CD4-positive, alpha-beta T cell treated with Interleukin-6 at 100 ng/mL for 8 hours (primary cell): ENCODE measurements around the gene NIPAL3.

Experiments used
- DNase-seq: peaks from one replicate; pipeline ENCODE4 v3.0.0-alpha.2; 2020; ENCODE audit warnings: mixed read lengths, low spot score

The NIPAL3 gene

DNA sequence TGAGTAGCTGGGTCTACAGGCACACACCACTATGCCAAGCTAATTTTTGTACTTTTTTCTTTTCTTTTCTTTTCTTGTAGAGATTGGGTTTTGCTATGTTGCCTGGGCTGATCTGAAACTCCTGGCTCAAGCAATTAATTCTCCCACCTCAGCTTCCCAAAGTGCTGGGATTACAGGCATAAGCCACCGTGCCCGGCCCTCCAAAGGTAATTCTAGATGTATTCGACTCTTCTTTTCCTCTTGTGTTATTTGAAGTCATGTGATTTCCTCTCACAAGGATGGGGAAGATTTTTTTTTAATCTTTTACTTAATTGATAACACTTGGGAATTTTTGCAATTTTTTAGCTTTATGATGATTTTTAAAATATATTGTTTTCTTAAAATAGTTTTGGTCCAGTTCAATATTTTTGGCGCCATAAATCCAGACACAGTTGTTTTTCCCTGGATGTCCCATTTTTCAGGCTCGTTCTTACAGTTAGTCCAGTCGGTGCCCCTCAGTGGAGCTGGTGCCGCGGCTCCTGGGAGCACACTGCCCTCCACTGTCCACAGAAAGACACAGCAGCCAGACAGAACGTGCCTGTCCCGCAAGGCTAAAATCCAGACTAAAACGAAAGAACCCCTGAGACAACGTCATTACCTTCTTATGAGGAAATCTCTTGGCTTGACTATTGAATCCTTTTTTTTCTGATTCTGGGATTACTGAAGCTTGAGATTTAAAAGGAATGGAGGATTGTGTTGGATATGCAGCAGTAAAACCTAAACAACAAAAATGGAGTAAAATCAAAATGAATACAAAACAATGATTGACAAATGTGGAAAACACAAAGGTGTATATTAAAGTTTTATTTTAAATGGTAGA, 24.4 kb upstream of the NIPAL3 start:
- peak; percentile 75 for DNase-seq

DNA sequence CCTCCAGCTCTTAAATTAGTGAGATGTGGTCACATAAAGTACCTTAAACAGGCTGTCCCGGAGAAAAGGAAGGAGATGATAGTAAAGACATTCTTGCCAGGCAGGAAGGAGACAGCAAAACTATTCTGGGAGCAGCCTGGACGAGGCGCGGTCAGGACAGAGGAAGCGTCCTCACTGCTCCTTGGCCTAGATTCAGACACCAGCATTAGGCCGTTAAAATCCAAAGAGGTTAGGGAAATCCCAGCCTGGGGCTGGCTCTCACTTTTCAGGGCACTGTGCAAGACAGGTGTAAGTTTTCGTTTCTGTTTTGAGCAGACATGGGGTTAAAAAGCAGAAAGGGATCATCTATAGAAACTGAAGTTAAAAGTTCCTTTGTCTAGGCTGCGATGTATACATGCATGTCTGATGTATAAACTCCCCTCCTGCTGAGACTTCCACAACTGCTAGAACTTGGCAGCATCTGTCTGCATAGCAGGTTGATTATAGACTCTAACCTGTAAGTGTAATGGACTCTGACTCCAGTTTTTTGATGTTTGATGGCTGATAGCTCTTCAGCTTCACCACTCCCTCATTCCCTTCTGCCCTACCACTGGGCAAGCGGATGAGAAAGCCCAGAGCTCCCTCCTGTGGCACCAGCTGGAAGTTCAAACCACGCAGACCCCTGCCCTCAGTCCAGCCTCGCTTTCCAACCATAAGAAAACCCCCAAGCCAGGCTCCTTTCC, 23.6 kb upstream of the NIPAL3 start:
- peak; percentile 70 for DNase-seq

DNA sequence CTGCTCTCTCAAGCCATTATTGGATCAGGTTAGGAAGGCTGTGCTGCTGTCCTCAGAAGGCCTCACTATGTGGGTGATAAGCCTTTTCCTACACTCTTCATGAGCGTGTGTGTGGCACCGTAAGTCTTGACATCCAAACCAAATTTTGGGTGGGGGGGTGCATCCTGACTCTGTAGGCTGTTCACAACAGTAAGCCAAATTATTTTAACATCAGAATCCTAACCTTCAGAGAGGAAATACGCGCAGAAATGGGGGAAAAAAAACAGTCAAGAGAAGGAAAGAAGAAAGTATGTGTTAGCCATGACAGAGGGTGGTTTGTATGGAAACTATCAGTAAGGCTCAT, 23.0 kb upstream of the NIPAL3 start:
- no peak for DNase-seq

DNA sequence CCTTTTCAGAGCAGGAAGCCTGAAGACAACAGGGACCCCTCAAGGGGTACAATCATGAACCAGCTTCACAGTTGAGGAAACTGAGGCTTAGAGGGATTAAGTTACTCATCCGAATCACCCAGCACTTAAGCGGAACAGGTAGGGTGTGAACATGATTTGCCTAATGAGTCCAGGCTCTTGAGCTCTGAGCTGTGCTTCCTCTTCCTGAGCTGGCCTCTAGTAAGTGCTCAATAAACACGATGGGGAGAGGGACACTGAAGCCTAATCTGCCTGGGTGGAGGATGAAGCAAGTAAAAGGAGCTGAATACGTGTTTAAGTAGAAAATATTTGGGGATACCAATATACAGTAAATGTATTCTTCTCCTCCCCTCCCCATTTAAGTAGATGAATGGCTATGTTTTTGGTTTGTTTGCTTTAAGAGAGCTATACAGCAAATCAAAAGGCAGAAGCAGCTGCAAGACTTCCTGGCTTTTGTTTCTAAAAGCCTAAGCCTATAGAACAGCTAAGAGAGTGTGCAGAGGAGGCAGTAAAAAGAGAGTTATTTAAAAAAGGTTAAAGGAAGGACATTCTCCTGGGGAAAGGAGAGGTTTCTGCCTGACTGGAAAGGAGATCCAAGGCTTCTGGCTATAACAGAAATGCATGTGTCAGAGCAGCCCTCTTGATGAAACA, 22.5 kb upstream of the NIPAL3 start:
- no peak for DNase-seq

DNA sequence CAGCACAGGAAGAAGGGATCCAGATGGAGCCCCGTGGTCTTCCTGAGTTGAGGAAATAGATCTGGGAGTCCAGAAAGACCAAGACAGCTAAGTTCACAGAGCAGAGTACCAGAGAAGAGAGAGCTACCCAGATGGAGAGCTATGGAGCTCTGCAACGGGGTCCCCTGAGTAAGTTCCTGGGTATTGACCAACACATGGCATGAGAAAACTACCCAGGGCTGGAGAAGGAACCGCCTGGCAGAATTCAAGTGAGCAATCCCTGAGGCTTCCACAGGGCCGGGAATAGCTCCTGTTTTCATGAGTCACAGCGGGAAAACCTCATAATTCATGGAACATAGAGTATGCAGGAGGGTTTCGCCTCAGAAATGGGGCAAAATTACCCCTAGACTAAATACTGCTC, 21.7 kb upstream of the NIPAL3 start:
- no peak for DNase-seq

DNA sequence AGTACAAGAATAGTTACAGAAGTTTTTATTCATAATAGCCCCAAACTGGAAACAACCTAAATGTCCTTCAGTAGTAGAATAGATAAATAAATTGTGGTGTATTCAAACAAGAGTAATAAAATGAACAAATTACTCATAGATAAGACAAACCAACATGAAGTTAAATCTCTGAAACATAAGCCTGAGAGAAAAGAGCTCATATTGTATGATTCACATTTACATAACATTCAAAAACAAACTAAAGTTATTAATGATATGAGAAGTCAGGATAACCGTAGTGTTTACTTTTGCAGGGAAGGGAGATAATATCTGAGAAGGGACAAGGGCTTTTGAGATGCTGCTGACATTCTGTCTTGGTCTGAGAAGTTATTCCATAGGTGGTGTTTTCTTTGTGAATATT, 15.5 kb upstream of the NIPAL3 start:
- DNase-seq = no peak

DNA sequence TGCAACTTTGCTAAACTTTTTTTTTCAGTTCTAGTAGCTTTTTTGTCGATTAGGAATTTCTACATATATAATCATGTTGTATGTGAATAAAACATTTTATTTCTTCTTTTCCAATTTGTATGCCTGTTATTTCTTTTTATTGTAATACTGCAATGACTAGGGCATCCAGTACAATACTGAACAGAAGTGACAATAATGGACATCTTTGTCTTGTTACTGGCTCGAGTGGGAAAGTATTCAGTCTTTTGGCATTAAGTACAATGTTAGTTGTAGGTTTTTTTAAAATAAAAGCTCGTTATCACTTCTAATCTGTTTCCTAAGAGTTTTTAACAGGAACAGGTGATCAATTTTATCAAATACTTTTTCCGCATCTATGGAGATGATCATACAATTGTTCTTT, 11.8 kb upstream of the NIPAL3 start:
- DNase-seq = no peak

DNA sequence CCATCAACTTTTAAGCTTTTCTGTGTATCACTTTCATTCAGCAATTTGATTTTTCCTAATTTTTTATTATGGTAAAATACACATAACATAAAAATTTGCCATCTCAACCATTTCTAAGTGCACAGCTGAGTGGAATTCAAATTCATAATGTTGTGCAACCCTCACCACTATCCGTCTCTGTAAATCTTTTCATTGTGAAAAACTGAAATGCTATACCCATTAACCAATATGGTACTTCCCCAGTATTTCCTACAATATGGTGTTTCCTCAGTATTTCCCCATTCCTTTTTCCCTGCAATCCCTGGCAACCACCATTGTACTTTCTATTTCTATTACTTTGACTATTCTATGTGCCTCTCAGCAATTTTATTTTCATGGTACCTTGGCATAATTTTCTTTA, 8.8 kb upstream of the NIPAL3 start:
- DNase-seq = no peak

DNA sequence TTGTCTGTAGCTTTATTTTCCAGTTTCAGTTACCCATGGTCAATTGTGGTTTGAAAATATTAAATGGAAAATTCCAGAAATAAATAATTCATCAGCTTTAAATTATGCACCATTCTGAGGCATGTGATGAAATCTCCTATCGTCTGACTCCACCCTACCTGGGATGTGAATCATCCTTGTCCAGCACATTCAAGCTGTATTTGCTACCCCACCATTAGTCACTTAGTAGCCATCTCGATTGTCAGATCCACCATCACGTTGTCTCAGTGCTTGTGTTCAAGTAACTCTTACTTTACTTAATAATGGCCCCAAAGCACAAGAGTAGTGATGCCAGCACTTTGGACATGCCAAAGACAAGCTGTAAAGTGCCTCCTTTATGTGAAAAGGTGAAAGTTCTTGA, 6.1 kb upstream of the NIPAL3 start:
- no peak for DNase-seq

DNA sequence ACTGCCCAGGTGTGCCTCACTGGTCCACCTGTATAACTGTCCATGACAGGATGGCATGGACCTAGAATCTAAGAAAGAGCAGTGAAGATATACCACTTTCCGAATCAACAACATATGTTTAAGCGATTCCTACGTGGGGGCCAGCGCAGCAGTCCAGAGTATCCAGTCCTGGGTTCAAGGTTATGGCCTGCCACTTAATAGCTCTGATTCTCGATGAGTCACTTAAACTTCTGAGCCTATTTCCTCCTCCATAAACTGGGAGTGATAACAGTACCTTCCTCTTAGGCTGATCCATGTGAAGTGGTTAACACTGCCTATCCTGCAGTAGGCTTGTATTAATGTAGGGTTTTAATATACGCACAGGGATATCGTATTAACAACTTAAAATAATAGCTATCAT, 4.9 kb upstream of the NIPAL3 start:
- DNase-seq = no peak

DNA sequence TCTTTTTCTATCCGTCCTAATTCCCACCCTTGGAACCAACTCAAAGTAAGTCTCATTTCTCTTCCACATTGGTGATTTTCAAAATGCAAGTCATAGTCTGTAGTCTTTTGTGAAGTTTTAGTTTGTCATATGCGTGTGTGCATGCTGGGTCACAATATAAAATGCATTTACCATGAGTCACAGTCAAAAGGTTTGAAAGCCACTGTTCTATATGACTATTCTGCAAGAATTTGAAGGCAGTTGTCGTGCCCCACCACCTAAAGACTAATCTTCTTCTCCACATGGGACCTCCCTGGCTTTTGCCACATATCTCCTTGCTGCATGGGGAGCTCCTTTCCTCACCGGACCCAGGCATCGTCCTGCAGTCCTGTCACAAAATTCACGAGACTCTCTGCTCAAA, 3.6 kb upstream of the NIPAL3 start:
- no peak for DNase-seq

DNA sequence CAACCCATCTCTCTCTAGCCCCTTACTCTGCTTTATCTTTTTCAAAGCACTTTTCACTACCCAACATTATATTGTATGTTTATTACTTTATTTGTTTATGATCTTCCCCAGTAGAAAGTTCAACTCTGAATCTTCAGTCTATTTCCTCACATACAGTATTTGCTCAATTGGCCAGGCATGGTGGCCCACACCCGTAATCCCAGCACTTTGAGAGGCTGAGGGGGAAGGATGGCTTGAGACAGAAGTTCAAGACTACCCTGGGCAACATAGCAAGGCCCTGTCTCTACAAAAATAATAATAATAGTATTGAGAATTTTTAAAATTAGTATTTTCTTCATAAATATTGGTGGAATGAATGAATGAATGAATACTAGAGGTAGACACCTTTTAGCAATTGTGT, 3.2 kb upstream of the NIPAL3 start:
- no peak for DNase-seq

DNA sequence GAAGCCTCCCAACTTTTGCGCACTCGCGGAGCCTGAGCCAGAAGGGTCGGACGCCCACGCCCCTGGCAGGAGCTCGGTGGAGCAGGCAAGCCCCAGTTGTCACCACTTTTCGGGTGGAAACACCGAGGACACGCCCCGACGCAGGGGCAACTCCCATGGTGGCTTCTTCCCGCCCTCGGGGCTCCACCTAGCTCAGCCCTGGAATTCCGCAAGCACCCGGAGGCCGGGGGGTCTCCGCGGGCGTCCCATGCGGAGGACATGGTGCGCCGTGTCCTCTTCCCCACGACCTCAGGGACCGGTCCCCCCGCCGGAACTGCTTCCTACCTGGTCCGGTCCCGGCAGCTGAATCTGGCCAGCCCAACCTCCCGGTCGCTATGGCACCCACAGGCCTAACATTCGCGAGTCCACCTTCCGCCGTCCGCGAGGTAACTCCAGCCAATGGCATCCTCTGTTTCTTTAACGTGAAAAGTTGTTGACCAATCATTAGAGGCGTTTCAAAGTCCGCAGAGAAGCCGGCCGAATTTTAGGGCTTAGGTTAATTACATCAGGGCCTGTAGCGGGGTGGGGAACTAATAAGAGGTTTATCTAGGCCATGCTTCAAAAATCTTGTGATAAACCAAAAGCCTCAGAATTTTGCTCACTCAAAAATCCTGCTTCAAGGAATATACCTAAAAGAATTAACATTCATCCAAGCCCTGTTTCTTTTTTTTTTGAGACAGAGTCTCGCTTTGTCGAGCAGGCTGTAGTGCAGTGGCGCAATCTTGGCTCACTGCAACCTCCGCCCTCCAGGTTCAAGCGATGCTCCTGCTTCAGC, 2.0 kb upstream of the NIPAL3 start, which contains the start of gene STPG1:
Gene STPG1 (minus strand): TSS at position 433 of the 814 bp plus-strand sequence. CDS start 12,394 bp downstream, outside the sequence.
- peak; percentile 72 for DNase-seq

DNA sequence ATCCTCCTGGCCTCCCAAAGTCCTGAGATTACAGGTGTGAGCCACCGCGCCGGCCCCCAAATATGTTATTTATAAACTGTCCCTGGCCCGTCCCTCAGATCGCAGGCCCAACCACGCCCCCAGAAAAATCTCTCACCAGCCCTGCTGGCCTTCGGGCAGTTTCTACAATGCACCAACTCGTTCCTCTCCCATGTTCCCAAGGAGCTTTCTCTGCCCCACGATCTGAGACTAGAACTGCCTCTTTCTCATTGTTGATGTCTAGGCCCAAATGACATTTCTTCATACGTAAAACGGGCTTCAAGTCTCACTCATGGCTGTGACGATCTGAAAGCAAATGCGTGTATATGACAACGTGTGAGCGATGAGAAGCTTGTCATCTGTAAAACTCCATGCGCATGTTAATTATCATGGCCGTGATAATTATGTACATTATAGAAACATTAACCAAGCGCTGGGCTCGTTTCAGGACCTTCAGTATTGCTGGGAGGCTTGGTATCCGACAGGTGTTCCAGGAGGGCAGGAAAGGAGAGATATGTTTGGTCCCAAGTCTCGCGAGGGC, 748 bp upstream of the NIPAL3 start:
- DNase-seq = no peak

DNA sequence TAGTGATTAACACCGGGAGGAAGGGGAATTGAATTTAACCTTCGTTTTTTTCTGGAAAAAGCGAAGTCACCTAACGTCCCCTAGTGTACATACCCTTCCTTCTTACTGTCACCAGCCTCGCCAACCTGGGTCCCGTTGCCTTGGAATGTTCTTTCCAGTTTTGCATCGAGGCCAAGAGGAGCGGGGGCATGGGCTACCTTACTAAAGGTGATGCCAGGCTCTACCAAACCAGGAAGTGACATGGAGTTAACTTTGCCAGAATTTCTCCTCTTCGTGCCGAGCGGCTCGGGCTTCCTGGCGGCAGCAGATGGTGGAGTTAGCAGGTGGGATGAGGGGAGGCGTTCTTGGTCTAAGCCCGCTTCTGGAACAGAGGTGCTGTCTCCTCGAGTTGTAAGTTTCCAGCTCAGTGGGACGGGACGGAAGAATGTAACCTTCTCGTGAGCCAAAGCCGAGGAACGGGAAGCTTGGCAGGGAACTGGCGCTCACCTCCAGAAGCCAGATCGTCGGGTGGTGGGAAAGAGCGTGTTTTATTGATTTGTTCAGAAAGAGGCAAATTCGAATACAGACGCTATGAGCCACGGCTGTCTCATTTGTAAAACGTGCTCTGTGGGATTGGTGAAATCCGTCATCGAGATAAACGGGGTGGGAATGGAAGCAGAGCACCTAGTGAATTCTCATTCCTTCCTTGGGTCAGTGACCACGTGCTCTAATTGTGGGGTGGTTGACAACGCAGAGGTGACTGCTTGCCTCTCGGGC, 486 bp downstream of the NIPAL3 start:
- no peak for DNase-seq

DNA sequence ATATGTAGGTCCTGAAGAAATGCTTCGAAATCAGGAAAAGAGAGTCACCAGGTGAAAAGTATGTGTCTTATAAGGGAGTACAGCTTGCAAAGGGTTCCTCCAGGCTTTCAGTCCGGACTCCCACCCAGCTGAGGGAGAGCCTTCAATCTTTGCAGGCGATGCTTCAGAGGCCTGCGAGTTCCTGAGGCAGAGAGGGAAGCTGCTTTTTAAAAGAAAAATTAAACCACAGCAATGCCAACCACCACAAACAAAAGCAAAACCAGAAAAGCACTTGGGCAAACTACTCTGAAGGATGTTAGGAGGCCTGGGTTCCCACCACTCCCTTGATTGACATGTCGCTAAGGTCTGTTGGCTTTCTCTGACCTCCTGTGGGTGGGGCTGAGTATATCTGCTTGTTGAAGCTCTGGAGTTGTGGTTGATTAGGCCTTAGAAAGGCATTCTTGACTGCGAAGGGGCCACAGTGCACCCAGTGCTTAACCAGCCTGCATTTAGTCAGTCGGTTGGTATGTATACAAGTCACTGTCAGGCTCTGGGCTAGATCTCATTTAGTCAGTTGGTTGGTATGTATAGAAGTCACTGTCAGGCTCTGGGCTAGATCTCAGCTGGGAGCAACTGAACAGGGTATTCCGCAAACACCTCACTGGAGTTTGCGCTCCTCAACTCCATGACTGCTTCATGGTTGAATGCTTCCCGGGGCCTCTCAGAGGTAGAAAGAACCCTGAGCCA, 1.2 kb downstream of the NIPAL3 start:
- DNase-seq = peak; percentile 66

DNA sequence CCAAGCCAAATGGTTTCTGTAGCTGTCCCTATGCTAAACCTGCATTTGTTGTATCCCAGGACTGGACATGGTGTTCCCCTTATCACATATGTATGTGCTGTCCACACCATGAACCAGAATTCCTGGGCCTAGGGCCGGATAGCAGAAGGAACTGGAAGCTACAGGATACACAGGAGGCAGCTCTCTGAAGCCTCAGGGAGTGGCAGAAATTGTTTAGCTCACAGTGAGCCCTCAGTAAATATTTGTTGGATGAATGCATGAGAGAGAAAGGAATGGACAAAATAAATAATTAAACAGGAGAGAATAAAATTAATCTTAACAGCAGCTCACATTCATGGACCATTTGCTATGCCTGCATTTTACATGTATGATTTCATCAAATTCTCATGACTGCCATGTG, 2.1 kb downstream of the NIPAL3 start:
- no peak for DNase-seq

DNA sequence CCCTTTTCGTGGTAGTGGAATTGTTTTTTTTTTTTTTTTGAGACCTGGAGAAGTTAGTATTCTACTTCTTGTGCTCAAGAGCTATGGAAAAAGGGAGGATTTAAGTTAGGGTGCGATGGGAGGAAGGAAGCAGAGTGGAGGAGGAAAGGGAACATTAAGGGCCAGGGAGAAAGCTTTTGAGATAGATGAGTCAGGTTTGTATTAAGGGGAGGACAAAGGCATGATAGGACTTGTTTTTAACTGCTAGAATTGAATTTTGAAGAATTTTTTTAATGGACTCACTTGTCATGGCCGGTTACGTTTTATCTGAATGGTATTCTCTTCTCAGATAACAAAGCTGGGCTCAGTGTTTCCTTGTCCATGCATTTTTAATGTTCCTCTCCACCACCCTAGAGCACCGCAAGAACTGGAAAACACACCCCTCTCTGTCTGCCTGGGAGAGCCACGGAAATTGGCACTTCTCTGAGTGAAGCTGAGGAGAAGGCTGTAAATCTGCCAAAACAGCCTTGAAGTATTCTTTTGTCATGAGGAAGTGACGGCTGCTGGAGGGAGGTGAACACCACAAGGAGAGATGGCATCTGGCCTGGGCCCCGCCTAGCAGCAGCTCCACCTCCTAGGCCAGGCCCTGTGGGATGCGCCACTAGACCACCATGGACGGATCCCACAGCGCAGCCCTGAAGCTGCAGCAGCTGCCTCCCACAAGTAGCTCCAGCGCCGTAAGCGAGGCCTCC, 3.5 kb downstream of the NIPAL3 start:
- no peak for DNase-seq

DNA sequence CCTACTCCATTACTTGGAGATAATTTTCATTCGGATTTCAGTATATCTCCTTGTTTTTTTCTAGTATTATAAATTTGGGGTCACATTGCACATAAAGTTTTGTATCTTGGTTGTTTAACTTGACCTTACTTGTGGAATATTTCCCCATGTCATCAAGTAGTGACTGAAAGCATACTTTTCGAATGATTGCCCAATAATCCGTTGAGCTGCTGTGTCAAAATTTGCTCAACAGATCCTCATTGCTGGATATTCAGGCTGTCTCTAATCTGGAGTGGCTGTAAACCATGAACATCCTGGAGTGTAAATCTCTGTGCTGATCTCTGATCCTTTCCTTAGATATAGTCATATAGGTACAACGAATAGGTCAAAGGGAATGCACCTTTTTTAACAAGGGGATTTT, 4.9 kb downstream of the NIPAL3 start:
- no peak for DNase-seq

DNA sequence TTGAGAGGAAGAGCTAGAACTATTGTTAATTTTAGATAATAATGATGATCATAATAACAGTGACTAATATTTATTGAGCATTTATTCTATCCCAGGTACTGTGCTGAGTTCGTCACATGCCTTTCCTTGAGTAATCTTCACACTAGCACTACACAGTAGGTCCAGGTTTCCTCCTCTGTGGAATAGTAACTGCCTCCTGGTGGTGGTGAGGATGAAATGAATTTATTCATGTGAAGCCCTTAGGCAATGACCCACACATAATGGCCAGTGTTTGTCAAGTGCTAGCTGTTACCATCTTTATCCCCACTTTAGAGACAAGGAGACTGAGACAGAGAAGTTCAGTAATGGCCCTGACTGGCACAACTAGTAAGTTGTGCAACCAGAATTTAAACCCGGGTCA, 5.9 kb downstream of the NIPAL3 start:
- no peak for DNase-seq
